HUES48 (cell line): Measurements from ENCODE around the gene LRRC73.
A peak's percentile ranks its signal among the peaks of the same experiment; 100 is the strongest.

Source experiments
- H3K27ac ChIP-seq: one replicate; pipeline ENCODE4 v1.7.0; 2013; ENCODE audit warnings: low read depth, low read length, inconsistent platforms
- H3K27me3 ChIP-seq: 2 replicates; pipeline ENCODE4 v1.6.1; 2013; ENCODE audit warnings: mild to moderate bottlenecking, low read length; ENCODE audit not compliant: control insufficient read depth, insufficient read depth
- H3K36me3 ChIP-seq: 2 replicates; pipeline ENCODE4 v1.6.1; 2013; ENCODE audit warnings: low read length; ENCODE audit not compliant: control insufficient read depth, insufficient read depth
- H3K4me1 ChIP-seq: 2 replicates; pipeline ENCODE4 v1.6.1; 2013; ENCODE audit warnings: mild to moderate bottlenecking, low read length; ENCODE audit not compliant: control insufficient read depth, insufficient read depth
- H3K4me3 ChIP-seq: 2 replicates; pipeline ENCODE4 v1.5.1; 2013; ENCODE audit warnings: mild to moderate bottlenecking, low read depth, low read length
- H3K9ac ChIP-seq: 2 replicates; pipeline ENCODE4 v1.6.1; 2013; ENCODE audit warnings: mild to moderate bottlenecking, low read depth, low read length, moderate library complexity
- H3K9me3 ChIP-seq: 2 replicates; pipeline ENCODE4 v1.6.1; 2013; ENCODE audit warnings: low read length; ENCODE audit not compliant: control insufficient read depth, insufficient read depth

Gene LRRC73

GRCh38 chr6:43491750-43492661 lies 18.1 kb downstream of the LRRC73 start:
- peaks cover 24% of the 10 kb centered on the region for H3K4me1 ChIP-seq
- H3K27ac ChIP-seq = peak overlapping the region; percentile 23
- H3K9ac ChIP-seq = no peak overlapping the region

GRCh38 chr6:43490523-43490939 lies 19.6 kb downstream of the LRRC73 start:
- Histone ChIP-seq H3K4me1 (peaks cover 16% of the 10 kb centered on the region), H3K9me3 (no peaks in the 10 kb centered on the region), H3K27ac (no peak overlapping the region), H3K36me3 (peaks cover 17% of the 10 kb centered on the region; the same call in 1 of the 2 replicates), H3K4me3 (no peak overlapping the region), H3K27me3 (no peaks in the 10 kb centered on the region), H3K9ac (no peak overlapping the region)

More at GRCh38 chr6:43491750-43492661, 18.1 kb downstream of the LRRC73 start:
- Histone ChIP-seq H3K9me3 (no peaks in the 10 kb centered on the region), H3K36me3 (peaks cover 13% of the 10 kb centered on the region; the same call in 1 of the 2 replicates), H3K27me3 (no peaks in the 10 kb centered on the region), H3K4me3 (no peak overlapping the region)

GRCh38 chr6:43489277-43490072 lies 20.7 kb downstream of the LRRC73 start:
- Histone ChIP-seq H3K27ac (no peak overlapping the region), H3K27me3 (no peaks in the 10 kb centered on the region), H3K36me3 (peaks cover 17% of the 10 kb centered on the region; the same call in 1 of the 2 replicates), H3K9ac (no peak overlapping the region), H3K4me3 (no peak overlapping the region), H3K4me1 (0 out of 2 replicates have a peak, but pooled peaks cover 12% of the 10 kb centered on the region), H3K9me3 (no peaks in the 10 kb centered on the region)

- H3K27ac ChIP-seq = no peak overlapping the region
Measured at GRCh38 chr6:43488667-43489276, 21.4 kb downstream of the LRRC73 start.

GRCh38 chr6:43481591-43482236 lies 28.4 kb downstream of the LRRC73 start:
- Histone ChIP-seq H3K9ac (no peak overlapping the region), H3K4me1 (peaks cover 24% of the 10 kb centered on the region), H3K27ac (peak overlapping the region; percentile 65), H3K9me3 (no peaks in the 10 kb centered on the region), H3K4me3 (0 out of 2 replicates have a peak overlapping the region, but pooled peaks have one; percentile 6), H3K36me3 (peaks cover 6% of the 10 kb centered on the region; the same call in 1 of the 2 replicates), H3K27me3 (no peaks in the 10 kb centered on the region)

More at GRCh38 chr6:43488667-43489276, 21.4 kb downstream of the LRRC73 start:
- no peaks in the 10 kb centered on the region for H3K27me3 ChIP-seq
- no peak overlapping the region for H3K9ac ChIP-seq
- 0 out of 2 replicates have a peak, but pooled peaks cover 12% of the 10 kb centered on the region for H3K4me1 ChIP-seq
- peaks cover 17% of the 10 kb centered on the region; the same call in 1 of the 2 replicates for H3K36me3 ChIP-seq
- H3K9me3 ChIP-seq = no peaks in the 10 kb centered on the region
- no peak overlapping the region for H3K4me3 ChIP-seq

GRCh38 chr6:43481075-43481474 lies 29.1 kb downstream of the LRRC73 start:
- H3K27me3 ChIP-seq = no peaks in the 10 kb centered on the region
- H3K9me3 ChIP-seq = no peaks in the 10 kb centered on the region
- H3K36me3 ChIP-seq = 0 out of 2 replicates have a peak, but pooled peaks cover 4% of the 10 kb centered on the region
- no peak overlapping the region for H3K9ac ChIP-seq
- H3K4me1 ChIP-seq = peaks cover 26% of the 10 kb centered on the region
- peak overlapping the region; percentile 64 for H3K27ac ChIP-seq
- H3K4me3 ChIP-seq = no peak overlapping the region

- Histone ChIP-seq H3K9ac (peak overlapping the region; percentile 26), H3K36me3 (0 out of 2 replicates have a peak, but pooled peaks cover 4% of the 10 kb centered on the region), H3K27me3 (no peaks in the 10 kb centered on the region), H3K4me3 (peak overlapping the region; percentile 65), H3K4me1 (peaks cover 26% of the 10 kb centered on the region), H3K9me3 (no peaks in the 10 kb centered on the region), H3K27ac (no peak overlapping the region)
Measured at GRCh38 chr6:43478008-43478372, 32.2 kb downstream of the LRRC73 start.

GRCh38 chr6:43477235-43478007 lies 32.7 kb downstream of the LRRC73 start, which contains the start of gene TJAP1:
Gene TJAP1, plus strand, starts transcription at chr6:43477570. Its CDS starts 21,432 bp downstream, at chr6:43499002.
- Histone ChIP-seq H3K27ac (peak within 1 kb of the TSS; percentile 74), H3K36me3 (0 out of 2 replicates have a peak, but pooled peaks cover 4% of the 10 kb centered on the region), H3K4me1 (peaks cover 24% of the 10 kb centered on the region), H3K9ac (peak within 1 kb of the TSS; percentile 65), H3K4me3 (peak within 1 kb of the TSS; percentile 65), H3K27me3 (no peaks in the 10 kb centered on the region), H3K9me3 (no peaks in the 10 kb centered on the region)

GRCh38 chr6:43476746-43477145 lies 33.4 kb downstream of the LRRC73 start:
- H3K36me3 ChIP-seq = 0 out of 2 replicates have a peak, but pooled peaks cover 4% of the 10 kb centered on the region
- H3K4me1 ChIP-seq = peaks cover 17% of the 10 kb centered on the region
- H3K27me3 ChIP-seq = no peaks in the 10 kb centered on the region
- peak overlapping the region; percentile 65 for H3K4me3 ChIP-seq
- H3K27ac ChIP-seq = no peak overlapping the region
- H3K9me3 ChIP-seq = no peaks in the 10 kb centered on the region
- no peak overlapping the region for H3K9ac ChIP-seq
